ENCODE results near the gene C1orf159. TPM values are rescaled to one million over a fixed set of nuclear protein-coding genes. Genes with fewer than 3 reads are reported as not detected.

C1orf159 gene
- polyA plus RNA-seq, 4 donors: 9.2 to 19.0 (median 12.6) TPM

DNA sequence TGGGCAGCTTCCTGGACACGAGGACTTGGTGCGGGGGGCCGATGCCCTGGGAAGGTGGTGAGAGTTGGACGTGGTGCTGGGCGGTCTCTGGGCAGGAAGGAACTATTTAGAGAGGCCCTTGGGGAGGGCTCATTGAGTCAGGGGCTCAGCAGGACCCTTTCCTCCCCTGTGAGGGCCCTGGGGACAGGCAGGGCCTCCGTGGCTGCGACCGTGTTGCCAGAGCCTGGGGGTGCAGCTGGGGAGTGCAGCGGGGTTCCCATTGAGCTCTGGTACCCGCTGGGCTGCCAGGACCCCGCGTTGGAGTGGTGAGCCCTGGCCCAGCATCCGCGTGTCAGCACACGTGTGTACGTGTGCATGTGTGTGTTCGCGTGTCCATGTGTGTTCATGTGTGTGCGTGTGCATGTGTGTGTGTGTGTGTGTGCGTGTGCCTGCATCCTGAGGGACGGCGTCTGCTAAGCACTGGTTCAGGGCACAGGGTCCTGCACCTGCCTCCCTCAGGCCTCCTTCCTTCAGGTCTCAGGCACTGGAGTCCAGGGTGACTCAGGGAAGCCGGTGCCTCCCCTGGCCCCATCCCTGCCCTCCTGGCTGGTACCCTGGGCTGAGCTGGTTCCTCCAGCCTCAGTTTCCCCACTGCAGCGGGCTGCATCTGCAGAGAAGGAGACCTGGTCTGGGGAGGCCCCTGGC lies 52.5 kb downstream of the C1orf159 start:
- peaks cover 8 to 86% (median 19%) of the 10 kb centered on the region in 3 donors for H3K27me3 ChIP-seq (ENCODE audit: control insufficient read depth in 3 of 3, insufficient read depth in 3 of 3, low read length in 3 of 3)
- DNase-seq (no peak), FAIRE-seq (no peak)
- no peak overlapping the region for H3K4me3 ChIP-seq (ENCODE audit: low read depth in 1 of 3, low read length in 3 of 3)
- no peak overlapping the region for H3K27ac ChIP-seq (ENCODE audit: low read depth in 1 of 3, low read length in 2 of 3)
- H3K9me3 ChIP-seq (ENCODE audit: control insufficient read depth in 2 of 2, insufficient read depth in 1 of 2, low read depth in 1 of 2, low read length in 1 of 2): no peaks in the 10 kb centered on the region
- no peaks in the 10 kb centered on the region for H3K36me3 ChIP-seq (ENCODE audit: control insufficient read depth in 3 of 3, insufficient read depth in 2 of 3, low read depth in 1 of 3, low read length in 3 of 3)
- peaks cover 0 to 27% (median 2%) of the 10 kb centered on the region in 3 donors for H3K4me1 ChIP-seq (ENCODE audit: control insufficient read depth in 3 of 3, insufficient read depth in 2 of 3, low read depth in 1 of 3, low read length in 2 of 3)
- 56 to 68% (median 65%) methylated on average over 21 to 24 of the region's 24 CpGs for WGBS, 3 donors

DNA sequence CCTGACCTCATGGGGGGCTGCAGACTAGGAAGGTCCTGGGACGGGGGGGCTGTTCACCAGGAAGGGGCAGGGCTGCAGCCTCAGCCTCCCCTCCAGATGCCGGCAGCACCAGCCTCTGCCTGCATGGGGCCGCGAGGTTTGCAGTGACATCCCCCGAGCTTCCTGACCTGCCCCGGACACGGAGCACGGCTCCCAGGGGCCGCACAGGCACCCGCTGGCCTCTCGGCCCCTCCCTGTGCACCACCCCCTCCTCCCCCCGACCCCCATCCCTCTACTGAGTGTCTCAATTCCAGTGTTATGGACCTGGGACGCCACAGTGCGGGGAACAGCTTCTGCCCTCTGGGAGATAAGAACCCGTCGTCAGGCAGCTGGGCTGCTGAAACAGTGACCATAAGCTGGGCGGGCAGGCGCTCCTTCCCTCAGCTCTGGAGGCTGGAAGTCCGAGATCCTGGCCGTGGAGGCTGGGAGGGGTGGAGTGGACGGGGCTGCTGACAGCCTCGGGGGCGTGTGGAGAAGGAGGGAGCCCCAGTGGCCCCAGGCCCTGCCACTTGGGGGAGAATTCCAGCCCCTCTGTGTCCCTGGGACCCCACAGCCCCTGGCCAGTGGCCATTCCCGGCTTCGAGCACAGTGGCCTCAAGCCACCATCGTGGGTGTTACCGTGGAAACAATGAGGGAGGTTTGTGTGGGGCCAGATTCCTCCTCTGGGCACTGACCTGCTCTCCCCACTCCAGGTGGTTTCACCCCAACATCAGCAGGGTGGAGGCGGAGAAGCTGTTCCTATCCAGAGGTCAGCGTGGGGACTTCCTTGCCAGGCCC lies 53.3 kb downstream of the C1orf159 start:
- H3K4me1 ChIP-seq (ENCODE audit: control insufficient read depth in 3 of 3, insufficient read depth in 2 of 3, low read depth in 1 of 3, low read length in 2 of 3): peaks cover 0 to 22% (median 2%) of the 10 kb centered on the region in 3 donors
- peaks cover 8 to 86% (median 19%) of the 10 kb centered on the region in 3 donors for H3K27me3 ChIP-seq (ENCODE audit: control insufficient read depth in 3 of 3, insufficient read depth in 3 of 3, low read length in 3 of 3)
- H3K27ac ChIP-seq (ENCODE audit: low read depth in 1 of 3, low read length in 2 of 3): no peak overlapping the region
- no peaks in the 10 kb centered on the region for H3K9me3 ChIP-seq (ENCODE audit: control insufficient read depth in 2 of 2, insufficient read depth in 1 of 2, low read depth in 1 of 2, low read length in 1 of 2)
- no peaks in the 10 kb centered on the region for H3K36me3 ChIP-seq (ENCODE audit: control insufficient read depth in 3 of 3, insufficient read depth in 2 of 3, low read depth in 1 of 3, low read length in 3 of 3)
- 15 to 25% (median 19%) methylated on average over 28 to 29 of the region's 29 CpGs for WGBS, 3 donors
- H3K4me3 ChIP-seq (ENCODE audit: low read depth in 1 of 3, low read length in 3 of 3): no peak overlapping the region
- DNase-seq: no peak
- no peak for FAIRE-seq

DNA sequence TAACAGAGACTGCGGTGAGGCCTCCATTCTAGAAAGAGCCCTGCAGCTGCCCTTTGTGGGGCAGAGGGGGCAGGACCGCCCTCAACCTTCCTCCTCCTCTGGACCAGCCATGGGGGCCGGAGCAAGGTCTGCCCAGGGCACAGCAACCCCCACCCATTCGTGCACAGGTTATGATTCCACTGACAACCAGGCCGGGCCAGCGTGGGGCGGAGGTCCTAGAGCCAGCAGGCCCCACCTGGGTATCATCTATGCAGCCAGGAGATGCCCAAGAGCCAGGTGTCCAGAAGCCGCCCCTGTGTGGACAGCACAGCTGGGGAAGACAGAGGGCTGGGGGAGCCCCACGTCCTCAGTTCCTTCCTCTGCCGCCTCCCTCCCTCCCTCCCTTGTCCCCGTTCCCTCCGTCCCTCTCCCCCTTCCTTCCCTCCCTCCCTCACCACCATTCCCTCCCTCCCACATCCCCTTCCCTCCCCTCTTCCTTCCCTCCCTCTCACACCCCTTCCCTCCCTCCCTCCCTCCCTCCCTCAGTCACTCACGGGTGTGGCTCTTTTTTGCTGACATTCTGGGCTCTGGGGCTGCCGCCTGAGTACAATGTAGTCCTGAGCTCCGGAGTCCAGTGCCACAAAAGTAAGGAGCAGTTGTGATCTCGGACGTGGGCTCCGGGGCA lies 54.1 kb downstream of the C1orf159 start:
- H3K27me3 ChIP-seq (ENCODE audit: control insufficient read depth in 3 of 3, insufficient read depth in 3 of 3, low read length in 3 of 3): peaks cover 8 to 88% (median 19%) of the 10 kb centered on the region in 3 donors
- 35 to 43% (median 42%) methylated on average over 15 to 16 of the region's 18 CpGs for WGBS, 3 donors

DNA sequence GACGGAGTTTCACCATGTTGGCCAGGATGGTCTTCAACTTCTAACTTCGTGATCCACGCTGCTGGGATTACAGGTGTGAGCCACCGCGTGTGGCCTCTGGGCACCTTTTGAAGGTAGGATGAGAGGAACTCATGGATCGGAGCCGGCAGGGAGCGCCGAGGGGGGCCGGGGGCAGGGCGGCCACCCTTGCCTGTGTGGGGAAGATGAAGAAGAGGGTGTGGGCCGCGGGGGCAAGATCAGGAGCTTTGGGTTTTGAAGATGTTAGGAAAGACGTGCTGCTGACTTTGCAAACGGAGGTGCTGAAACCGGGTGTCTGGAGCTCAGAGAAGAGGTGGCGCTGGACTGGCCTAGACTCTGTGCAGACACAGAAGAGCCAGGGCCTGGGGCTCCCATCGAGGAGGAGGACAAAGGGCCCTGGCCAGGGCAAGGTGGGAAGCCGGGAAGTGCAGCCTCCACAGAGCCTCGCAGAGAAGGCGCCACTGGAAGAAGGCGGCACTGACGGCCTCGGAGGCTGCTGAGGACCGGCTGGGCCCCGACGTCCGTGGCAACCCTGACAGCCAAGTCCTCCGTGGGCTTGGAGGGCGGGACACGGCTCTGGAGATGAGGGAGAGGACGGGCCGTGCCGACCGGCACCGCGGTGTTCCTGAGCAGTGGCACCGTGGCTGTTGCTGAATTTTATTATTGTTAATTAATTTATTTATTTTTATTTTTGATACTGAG lies 55.4 kb downstream of the C1orf159 start:
- no peak for DNase-seq
- Histone ChIP-seq H3K9me3 (ENCODE audit: control insufficient read depth in 2 of 2, insufficient read depth in 1 of 2, low read depth in 1 of 2, low read length in 1 of 2) (no peaks in the 10 kb centered on the region), H3K4me3 (ENCODE audit: low read depth in 1 of 3, low read length in 3 of 3) (no peak overlapping the region), H3K27ac (ENCODE audit: low read depth in 1 of 3, low read length in 2 of 3) (no peak overlapping the region), H3K27me3 (ENCODE audit: control insufficient read depth in 3 of 3, insufficient read depth in 3 of 3, low read length in 3 of 3) (peaks cover 8 to 80% (median 19%) of the 10 kb centered on the region in 3 donors), H3K36me3 (ENCODE audit: control insufficient read depth in 3 of 3, insufficient read depth in 2 of 3, low read depth in 1 of 3, low read length in 3 of 3) (peaks cover 0 to 7% (median 0%) of the 10 kb centered on the region in 3 donors), H3K4me1 (ENCODE audit: control insufficient read depth in 3 of 3, insufficient read depth in 2 of 3, low read depth in 1 of 3, low read length in 2 of 3) (peaks cover 0 to 22% (median 2%) of the 10 kb centered on the region in 3 donors)
- no peak for FAIRE-seq
- WGBS, 3 donors: 32 to 48% (median 32%) methylated on average over 37 to 38 of the region's 38 CpGs

More for the DNA sequence above, 54.1 kb downstream of the C1orf159 start:
- no peaks in the 10 kb centered on the region for H3K9me3 ChIP-seq (ENCODE audit: control insufficient read depth in 2 of 2, insufficient read depth in 1 of 2, low read depth in 1 of 2, low read length in 1 of 2)
- H3K4me1 ChIP-seq (ENCODE audit: control insufficient read depth in 3 of 3, insufficient read depth in 2 of 3, low read depth in 1 of 3, low read length in 2 of 3): peaks cover 0 to 22% (median 2%) of the 10 kb centered on the region in 3 donors
- no peak overlapping the region for H3K4me3 ChIP-seq (ENCODE audit: low read depth in 1 of 3, low read length in 3 of 3)
- DNase-seq (no peak), FAIRE-seq (no peak)
- H3K27ac ChIP-seq (ENCODE audit: low read depth in 1 of 3, low read length in 2 of 3): no peak overlapping the region
- H3K36me3 ChIP-seq (ENCODE audit: control insufficient read depth in 3 of 3, insufficient read depth in 2 of 3, low read depth in 1 of 3, low read length in 3 of 3): no peaks in the 10 kb centered on the region

DNA sequence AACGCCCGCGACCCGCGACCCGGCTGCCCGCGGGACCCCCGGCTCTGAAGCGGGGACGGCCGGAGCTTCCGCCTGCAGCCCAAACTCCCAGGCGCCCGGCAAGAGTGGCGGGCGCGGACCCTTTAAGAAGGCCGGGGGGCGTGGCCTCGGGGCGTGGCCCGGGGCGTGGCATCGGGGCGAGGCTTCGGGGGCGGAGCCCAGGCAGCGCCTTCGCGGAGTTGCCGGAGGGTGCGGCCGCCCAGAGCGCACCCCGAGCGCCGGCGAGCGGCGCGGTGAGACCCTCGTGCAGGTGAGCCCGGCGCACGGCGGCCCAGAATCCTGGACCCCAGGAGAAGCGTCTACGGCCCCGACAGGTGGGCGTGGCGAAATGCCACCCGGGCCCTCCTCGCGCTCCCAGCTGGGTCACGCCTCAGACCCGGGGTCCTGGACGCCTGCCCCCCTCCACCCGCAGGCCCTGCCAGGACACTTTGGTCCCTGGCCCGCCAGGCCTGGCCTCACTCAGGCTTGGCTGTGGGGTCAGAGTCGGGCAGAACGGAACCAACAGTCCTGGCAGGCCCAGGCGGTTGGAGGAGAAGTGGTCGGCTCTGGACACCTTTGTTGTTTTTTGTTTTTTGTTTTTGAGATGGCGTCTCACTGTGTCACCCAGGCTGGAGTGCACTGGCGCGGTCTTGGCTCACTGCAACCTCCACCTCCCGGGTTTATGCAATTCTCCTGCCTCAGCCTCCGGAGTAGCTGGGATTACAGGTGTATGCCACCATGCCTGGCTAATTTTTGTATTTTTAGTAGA lies 56.2 kb downstream of the C1orf159 start:
- DNase-seq (peak; percentile 84 to 90), FAIRE-seq (no peak)
- peaks cover 0 to 14% (median 0%) of the 10 kb centered on the region in 3 donors for H3K36me3 ChIP-seq (ENCODE audit: control insufficient read depth in 3 of 3, insufficient read depth in 2 of 3, low read depth in 1 of 3, low read length in 3 of 3)
- no peaks in the 10 kb centered on the region for H3K9me3 ChIP-seq (ENCODE audit: control insufficient read depth in 2 of 2, insufficient read depth in 1 of 2, low read depth in 1 of 2, low read length in 1 of 2)
- peaks cover 0 to 20% (median 2%) of the 10 kb centered on the region in 3 donors for H3K4me1 ChIP-seq (ENCODE audit: control insufficient read depth in 3 of 3, insufficient read depth in 2 of 3, low read depth in 1 of 3, low read length in 2 of 3)
- peaks cover 8 to 77% (median 19%) of the 10 kb centered on the region in 3 donors for H3K27me3 ChIP-seq (ENCODE audit: control insufficient read depth in 3 of 3, insufficient read depth in 3 of 3, low read length in 3 of 3)
- 3 to 4% (median 3%) methylated on average over 45 to 69 of the region's 69 CpGs for WGBS, 3 donors
- H3K4me3 ChIP-seq (ENCODE audit: low read depth in 1 of 3, low read length in 3 of 3): peak overlapping the region in 2 of 3 donors; percentile 9 to 56
- no peak overlapping the region for H3K27ac ChIP-seq (ENCODE audit: low read depth in 1 of 3, low read length in 2 of 3)

DNA sequence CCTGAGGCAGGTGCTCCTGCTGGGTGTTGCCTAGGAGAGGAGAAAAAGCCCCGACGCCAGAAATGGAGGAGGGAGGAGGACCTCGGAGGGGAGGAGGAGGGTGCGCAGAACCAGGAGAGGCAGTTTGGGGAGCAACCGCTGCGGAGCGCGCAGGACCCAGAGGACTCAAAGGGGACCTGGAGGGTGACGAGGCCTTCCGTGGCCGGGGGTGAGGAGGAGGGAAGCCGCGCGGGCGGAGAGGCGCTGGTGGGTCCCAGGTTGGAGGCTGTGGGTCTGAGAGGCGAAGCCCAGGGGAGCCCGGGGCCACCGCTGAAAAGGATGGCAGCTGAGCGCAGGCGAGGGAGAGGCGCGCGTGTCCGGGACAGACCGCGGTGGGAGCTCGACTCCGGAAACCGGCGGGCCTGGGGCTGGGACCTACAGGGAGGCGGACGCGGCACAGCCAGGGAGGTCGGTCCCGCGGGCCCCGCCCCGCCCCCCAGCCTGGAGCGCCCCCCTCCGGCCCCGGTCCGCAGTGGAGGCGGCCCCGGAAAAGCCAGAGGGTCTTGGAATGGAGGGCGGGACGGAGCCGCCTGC lies 56.9 kb downstream of the C1orf159 start:
- no peaks in the 10 kb centered on the region for H3K9me3 ChIP-seq (ENCODE audit: control insufficient read depth in 2 of 2, insufficient read depth in 1 of 2, low read depth in 1 of 2, low read length in 1 of 2)
- peaks cover 8 to 71% (median 19%) of the 10 kb centered on the region in 3 donors for H3K27me3 ChIP-seq (ENCODE audit: control insufficient read depth in 3 of 3, insufficient read depth in 3 of 3, low read length in 3 of 3)
- H3K4me3 ChIP-seq (ENCODE audit: low read depth in 1 of 3, low read length in 3 of 3): peak overlapping the region in 2 of 3 donors; percentile 9 to 56
- no peak overlapping the region for H3K27ac ChIP-seq (ENCODE audit: low read depth in 1 of 3, low read length in 2 of 3)
- H3K36me3 ChIP-seq (ENCODE audit: control insufficient read depth in 3 of 3, insufficient read depth in 2 of 3, low read depth in 1 of 3, low read length in 3 of 3): peaks cover 0 to 21% (median 0%) of the 10 kb centered on the region in 3 donors
- WGBS, 3 donors: 1 to 3% (median 2%) methylated on average over 25 to 48 of the region's 48 CpGs
- FAIRE-seq: no peak
- peaks cover 0 to 14% (median 2%) of the 10 kb centered on the region in 3 donors for H3K4me1 ChIP-seq (ENCODE audit: control insufficient read depth in 3 of 3, insufficient read depth in 2 of 3, low read depth in 1 of 3, low read length in 2 of 3)
- no peak for DNase-seq
